EL (cell line): Measurements from ENCODE around the gene ESR2.
"Not testable (repeated sequence)": the region's sequence is repeated elsewhere in the genome, so short reads cannot be mapped to it uniquely, and the experiment has no call there.

ENCODE experiments used
- DNase-seq: peaks from one replicate; pipeline ENCODE4 v3.0.0-alpha.2; 2016

The ESR2 gene

GRCh38 chr14:64293976-64294671, at the start of gene ESR2:
Gene ESR2 (minus strand): TSS chr14:64294371. CDS start chr14:64282985, 11,386 bp downstream.
- DNase-seq, result no peak

GRCh38 chr14:64340560-64341196, 46.5 kb upstream of the ESR2 start:
- no peak for DNase-seq

DNA sequence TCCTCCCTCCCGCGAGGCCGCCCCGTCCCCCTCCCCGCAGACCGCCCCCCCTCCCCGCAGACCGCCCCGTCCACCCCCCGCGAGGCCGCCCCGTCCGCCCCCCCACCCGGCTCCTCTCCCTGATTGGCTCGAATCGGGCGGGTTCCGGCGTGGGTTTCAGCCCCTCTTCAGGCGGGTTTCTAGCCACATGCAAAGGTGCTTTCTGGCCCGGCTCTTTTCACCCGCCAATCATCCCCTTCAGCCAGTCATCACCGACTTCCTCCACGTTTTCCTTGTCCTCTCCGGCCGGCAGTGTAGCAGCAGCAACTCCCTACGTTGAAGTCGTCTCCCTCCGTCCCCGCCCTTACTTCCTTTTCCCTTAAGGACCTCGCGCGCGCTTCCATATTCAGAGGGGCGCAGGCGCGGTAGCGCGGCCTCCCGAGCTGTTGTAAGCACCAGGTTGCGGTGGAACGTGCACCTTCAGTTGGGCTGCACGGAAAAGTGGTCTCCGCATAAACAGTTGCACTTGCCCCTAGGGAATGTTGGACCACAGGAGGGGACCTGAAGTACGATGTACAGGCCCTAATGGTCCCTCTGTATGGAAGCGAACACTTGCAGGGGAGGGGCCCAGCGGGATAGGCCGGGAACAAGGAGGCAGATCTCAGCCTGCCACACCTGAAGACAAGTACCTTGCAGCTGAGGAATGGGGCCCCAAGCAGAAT, 44.6 kb upstream of the ESR2 start:
- DNase-seq, result peak; percentile 100

DNA sequence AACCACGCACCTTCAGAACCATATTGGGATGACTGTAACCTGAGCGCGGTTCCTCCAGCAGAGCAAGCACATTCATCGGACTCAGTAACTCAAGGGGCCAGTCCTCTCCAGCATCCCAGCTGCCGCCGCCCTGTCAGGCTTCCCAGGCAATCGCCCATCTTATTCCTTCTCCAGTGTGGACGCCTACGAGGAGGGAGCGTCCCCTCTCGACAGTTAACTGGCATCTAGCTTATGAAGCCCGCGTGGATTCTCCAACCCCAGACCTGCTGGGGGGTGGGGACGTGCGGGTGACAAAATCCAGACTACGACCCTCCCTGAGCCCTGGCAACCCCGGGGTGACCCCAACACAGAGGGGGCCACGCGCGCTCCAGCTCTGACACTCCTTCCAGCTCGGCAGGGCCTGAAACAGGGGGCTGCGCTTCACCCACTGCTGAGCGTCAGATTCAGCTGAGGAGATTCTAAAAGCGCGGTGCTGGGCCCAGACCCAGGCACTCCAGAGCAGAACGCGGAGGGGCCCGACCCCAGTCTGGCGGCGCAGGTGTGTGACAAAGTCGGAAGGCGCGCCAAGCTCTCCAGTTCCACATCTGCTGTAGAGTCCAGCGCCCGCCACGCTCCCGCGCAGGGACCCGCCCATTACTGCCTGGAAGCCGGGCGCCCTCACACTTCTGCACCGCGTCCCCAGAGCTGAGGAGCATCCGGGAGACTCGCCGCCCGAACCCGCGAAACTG, 43.9 kb upstream of the ESR2 start:
- DNase-seq, result peak; percentile 73

DNA sequence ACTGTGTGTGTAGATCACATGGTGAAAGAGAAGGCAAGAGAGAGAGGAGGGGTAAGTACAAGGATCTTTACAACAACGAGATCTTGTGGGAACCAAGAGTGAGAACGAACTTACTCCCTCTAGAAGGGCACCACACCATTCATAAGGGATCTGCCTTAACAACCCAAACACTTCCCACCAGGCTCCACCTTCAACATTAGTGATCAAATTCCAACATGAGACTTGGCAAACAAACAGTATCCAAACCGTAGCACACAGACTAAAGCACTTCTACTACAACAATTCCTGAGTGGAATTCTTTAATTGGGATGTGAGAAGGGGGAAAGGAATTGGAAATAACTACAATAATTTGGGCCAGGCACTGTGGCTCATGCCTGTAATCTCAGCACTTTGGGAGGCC, 35.0 kb upstream of the ESR2 start:
- DNase-seq, result no peak

- no peak for DNase-seq
These were observed 32.3 kb upstream of the ESR2 start for GRCh38 chr14:64326502-64326901.

GRCh38 chr14:64324895-64325294, 30.7 kb upstream of the ESR2 start:
- peak; percentile 45 for DNase-seq

- no peak for DNase-seq
These were observed 30.3 kb upstream of the ESR2 start for GRCh38 chr14:64324461-64324860.

DNA sequence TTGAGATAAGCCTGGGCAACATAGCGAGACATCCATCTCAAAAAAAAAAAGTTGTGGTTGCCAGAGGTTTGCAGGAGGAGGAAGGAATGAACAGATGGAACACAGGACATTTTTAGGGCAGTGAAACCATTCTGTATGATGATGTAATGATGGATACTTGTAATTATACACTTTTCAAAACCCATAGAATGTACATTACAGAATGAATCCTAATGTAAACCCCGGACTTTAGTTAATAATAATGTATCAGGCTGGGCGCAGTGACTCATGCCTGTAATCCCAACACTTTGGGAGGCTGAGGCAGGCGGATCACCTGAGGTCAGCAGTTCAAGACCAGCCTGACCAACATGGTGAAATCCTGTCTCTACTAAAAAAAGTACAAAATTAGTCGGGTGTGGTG, 26.2 kb upstream of the ESR2 start:
- not testable (repeated sequence) for DNase-seq

- DNase-seq, result not testable (repeated sequence)
These were observed 24.5 kb upstream of the ESR2 start for GRCh38 chr14:64318695-64319094.

GRCh38 chr14:64303471-64303917, 9.3 kb upstream of the ESR2 start:
- DNase-seq, result peak; percentile 65

- no peak for DNase-seq
These were observed 4.6 kb upstream of the ESR2 start for GRCh38 chr14:64298773-64299172.

DNA sequence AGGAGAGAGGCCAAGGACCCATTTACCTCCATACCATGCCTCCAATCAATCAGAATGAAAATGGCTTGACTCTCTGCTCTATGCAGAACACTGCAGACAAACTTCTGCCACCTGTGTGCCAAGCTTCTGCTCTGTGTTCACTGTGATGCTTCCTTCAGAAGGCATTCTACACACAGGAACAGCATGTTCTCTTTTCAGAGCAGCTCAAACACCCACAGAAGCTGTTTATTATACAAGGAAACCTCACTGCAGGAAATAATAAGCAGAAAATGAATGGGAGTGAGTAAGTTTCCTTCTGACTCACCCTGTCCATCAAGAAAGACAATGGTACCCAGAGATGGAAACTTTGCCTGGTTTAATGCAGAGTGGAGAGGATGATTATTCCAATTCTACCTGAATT, 2.4 kb upstream of the ESR2 start:
- no peak for DNase-seq

GRCh38 chr14:64294672-64295413, 672 bp upstream of the ESR2 start:
- DNase-seq, result peak; percentile 60

DNA sequence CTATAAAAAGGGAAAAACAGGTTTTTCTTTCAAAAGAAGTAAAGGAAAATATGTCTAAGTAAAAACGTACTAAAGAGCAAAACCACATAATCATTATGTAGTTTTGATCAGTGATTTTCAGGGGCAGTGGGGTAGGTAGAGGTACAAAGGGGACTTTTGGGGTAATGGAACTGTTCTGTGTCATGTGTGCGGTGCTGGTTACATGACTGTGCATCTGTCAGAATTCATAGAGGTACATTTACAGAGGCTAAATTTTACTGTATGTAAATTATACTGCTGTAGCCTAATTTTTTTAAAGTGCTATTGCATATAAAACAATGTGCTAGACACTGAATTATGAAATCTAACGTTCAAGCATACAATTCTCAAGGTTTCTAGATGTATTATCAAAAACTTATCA, 2.0 kb downstream of the ESR2 start:
- DNase-seq, result no peak

GRCh38 chr14:64289571-64289970, 4.6 kb downstream of the ESR2 start:
- no peak for DNase-seq

- DNase-seq, result no peak
These were observed 12.4 kb downstream of the ESR2 start for GRCh38 chr14:64281805-64282204.

DNA sequence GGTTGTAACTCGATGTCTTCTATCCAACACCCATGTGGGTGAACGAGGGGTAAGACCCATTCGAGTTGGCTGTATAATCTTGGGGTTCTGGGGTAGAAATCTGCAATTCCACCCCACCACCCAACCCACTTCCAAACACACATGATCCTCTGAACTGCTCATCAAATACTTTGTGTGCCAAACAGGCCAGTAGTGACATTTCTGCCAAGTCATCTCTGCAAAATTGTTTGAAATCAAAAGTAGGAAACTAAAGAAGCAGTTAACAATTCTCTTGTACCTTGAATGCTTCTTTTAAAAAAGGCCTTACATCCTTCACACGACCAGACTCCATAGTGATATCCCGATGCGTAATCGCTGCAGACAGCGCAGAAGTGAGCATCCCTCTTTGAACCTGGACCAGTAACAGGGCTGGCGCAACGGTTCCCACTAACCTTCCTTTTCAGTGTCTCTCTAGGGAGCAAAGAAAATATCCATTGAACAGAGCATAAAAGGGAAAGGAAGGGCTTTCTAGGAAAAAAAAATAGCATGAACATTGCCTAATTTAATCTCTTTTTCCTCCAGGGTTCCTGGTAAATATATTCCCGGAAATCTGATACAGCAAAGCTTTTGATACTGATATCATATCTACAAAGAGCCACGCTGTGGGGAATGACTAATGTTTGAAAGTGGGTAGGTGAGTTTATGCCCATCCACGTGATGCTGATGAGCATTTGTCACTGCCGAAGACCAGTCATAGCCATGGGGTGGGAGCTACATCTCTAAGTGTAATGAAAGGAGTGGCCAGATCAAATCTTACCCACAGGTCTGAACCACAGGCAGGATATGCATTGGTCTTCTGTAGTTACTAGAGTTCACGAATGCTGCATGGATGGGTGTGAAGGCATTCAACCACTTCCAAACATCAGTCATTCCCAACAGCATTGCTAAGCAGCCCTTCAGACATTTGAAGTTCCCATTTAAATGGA, 14.2 kb downstream of the ESR2 start:
- no peak for DNase-seq

DNA sequence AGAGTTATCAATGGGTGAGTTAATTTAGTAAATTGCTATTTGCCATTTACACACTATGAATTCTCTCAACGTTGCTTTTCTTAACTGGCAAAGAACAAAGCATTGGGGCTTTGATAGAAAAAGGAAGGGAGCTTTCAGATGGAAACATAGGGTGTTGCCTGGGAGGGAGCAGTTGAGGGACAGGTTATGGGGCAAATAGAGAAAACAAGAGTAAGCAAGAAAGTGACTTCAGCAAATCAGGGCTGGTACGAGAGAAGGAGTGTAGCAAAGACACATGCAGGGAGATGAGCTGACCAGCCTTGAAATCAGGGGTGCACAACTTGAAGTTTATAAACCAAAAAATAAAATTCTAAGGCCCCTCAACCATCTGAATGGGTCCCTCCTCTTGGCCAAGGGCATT, 15.7 kb downstream of the ESR2 start:
- DNase-seq, result no peak

GRCh38 chr14:64272019-64272418, 22.2 kb downstream of the ESR2 start:
- no peak for DNase-seq

- peak; percentile 66 for DNase-seq
These were observed 27.9 kb downstream of the ESR2 start for GRCh38 chr14:64266239-64266638.
